ENCODE results near the gene COL12A1.

COL12A1 gene

GRCh38 chr6:75205776-75206575 lies at the start of gene COL12A1:
COL12A1 (minus strand) TSS chr6:75206053; CDS start chr6:75202792, 3,261 bp downstream.
- DNase-seq = peak; percentile 24

- DNase-seq = no peak
These were observed 44.7 kb upstream of the COL12A1 start for GRCh38 chr6:75250552-75250951.

GRCh38 chr6:75249837-75250236 lies 44.0 kb upstream of the COL12A1 start:
- DNase-seq = no peak

DNA sequence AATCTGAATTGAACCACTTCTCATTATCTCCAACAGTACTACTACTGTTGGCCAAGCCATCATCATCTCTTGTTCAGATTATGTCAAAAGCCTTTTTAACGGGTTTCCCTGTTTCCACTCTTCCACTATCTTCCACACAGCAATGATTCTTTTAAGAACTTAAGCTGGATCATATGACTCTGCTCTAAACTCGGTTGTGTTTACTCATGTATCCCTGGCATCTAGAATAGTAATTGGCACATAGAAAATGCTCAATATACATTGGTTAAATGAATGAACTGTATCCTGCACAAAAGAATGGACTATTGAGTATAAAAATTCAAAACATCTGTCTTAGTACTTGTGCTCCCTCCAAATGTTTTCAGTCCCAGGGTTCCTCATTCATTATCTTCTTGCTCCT lies 40.5 kb upstream of the COL12A1 start:
- no peak for DNase-seq

GRCh38 chr6:75244063-75244584 lies 38.3 kb upstream of the COL12A1 start:
- peak; percentile 28 for DNase-seq

DNA sequence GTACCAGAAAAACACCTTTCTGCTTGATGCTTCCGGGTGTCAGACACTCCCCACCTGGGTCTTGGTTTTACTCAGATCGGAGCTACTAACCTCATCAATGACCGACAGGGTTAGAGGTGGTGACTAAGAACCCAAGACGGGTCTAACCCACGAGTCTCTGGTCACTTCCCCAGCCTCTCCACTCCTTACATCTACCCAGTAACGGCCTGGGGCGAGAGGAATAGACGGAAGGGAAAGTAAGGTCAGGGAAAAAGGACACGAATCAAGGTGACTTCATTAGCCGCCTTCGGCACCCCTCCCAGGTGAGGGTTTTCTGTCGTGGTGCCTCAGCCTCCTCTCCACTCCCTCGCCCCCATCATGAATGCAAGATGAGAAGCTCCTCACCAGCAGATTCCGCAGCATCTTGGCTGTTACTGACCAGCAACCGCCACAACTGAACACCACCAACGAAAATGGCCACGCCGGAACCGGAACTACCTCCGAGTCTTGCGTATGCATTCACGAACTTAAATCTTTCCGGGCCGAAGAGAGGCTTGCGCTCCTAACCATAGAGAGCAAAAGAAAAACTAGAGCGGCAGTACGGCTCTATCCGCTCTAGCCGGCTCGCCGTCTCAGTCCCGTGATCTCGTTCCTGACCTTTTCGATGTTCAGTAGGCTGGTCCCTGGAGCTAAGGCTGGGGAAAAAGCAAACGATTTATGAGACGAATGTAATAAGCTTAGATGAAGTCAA lies 37.6 kb upstream of the COL12A1 start, which contains the start of gene COX7A2:
COX7A2 (minus strand) TSS at position 469 of the 730 bp plus-strand sequence; CDS start at position 402, 67 bp downstream.
- DNase-seq = peak; percentile 99

DNA sequence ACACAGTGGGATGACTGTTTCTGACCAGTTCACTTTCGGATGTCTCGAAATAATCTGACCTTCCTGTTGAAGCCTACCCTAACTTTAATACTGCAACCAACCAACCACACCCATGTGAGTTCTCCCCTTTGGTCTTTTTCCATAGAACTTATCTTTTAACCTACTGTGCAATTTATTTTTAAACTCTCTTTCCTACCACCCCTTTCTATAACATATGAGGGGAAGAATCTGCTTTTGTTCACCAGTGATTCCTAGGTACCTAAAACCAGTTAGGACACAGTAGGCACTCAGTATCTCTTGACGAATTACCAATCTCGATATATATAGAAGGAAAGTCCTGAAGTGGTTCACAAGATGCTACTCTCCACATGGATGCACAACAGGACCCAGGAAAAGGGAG lies 30.8 kb upstream of the COL12A1 start:
- DNase-seq = no peak

- DNase-seq = no peak
These were observed 29.4 kb upstream of the COL12A1 start for GRCh38 chr6:75235271-75235670.

DNA sequence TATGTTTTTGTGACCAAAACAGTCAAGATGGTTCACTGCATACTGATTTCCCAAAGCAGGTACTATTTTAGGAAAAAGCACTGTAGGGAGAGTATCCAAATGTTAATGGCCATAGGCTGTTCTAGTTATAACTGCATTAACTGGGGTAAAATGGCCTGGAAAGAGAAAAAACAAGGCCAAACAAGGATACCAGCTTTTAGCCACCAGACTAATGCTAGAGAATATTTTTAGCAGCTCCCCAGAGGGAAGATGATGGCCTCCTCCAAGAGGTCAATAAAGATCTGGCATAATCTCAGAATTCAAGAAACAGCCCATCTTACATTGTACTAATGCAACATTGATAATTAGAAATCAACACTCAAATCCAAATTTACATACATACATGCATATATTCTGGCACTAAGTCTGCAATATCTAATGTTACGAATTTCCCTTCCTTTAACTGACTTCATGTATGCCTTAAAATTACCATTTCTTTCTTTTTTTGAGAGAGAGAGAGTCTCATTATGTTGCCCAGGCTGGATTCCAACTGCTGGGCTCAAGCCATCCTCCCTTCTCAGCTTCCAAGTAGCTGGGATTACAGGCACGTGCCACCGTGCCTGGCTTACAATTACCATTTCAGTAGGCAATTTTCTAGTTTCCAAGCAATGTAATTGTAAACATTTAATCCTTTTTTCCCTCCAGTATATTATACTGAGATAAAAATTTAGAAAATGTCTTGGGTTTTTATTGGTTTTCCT lies 28.4 kb upstream of the COL12A1 start:
- DNase-seq = no peak

GRCh38 chr6:75233092-75233615 lies 27.3 kb upstream of the COL12A1 start:
- DNase-seq = no peak

- DNase-seq = peak; percentile 56
These were observed 24.9 kb upstream of the COL12A1 start for GRCh38 chr6:75230484-75231325.

GRCh38 chr6:75224303-75224926 lies 18.6 kb upstream of the COL12A1 start:
- DNase-seq = no peak

DNA sequence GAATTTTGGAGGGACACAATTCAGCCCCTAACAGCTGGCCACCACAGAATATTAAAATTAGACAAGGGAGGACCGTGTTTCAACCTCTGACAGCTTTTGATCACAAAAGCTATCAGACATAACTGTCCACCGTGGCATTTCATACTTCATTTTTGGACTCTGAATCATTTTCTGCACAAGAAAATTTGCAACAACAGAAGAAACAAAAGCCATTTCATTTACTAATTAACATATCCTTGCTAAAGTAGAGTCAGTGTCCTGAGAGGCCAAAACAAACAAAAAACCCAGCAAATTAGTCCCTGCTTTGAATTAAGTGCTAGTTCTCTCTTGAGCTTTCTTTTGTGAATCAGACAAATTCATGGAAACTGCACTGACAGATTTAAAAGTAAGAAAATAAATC lies 17.6 kb upstream of the COL12A1 start:
- no peak for DNase-seq

DNA sequence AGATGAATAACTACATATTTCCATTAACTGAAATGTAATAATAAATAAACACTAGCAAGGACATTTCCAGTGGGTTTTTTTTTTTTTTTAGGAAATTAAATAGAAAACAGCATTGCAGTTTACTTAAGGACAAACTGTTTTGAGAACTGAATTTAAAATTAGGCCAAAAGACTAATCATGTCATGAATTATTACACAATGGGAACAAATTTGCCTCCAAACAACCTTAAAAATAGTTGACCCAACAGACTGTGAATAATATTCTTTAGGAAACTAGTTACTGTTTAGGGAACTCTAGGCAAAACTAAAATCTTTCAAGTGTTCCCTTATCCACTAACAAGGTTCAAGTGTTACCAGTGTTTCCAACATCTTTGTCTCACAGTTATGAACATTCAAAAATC lies 16.4 kb upstream of the COL12A1 start:
- DNase-seq = no peak

DNA sequence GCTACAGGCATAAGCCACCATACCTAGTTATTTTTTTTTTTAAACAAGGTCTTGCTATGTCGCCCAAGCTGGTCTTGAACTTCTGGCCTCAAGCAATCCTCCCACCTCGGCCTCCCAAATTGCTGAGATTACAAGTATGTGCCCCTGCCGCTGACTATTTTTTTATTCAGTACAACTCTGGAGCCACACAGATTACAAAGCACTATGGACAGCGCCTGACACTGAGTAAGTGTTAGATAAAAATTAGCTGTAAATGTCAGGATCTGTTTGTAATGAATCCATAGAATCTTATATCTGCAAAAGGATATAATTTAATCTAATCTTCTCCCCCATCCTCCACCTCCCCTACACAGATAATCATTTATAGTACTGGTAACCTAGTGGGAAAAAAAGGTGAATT lies 15.3 kb upstream of the COL12A1 start:
- DNase-seq = no peak

GRCh38 chr6:75220357-75220756 lies 14.5 kb upstream of the COL12A1 start:
- no peak for DNase-seq

DNA sequence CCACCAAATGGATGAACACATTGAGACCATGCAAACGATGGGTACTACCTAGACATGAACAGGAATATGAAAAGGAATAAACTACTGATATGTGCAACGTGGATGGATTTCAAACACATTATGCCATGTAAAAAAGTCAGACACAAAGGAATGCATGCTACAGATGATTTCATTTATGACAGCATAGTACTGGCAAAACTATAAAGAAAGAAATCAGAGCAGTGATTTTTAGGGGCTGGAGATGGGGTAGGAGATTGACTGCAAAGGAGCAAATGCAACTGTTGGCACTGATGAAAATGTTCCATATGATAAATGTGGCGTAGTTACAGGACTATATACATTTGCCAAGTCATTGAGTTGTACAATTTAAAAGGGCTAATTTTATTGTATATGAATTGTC lies 13.4 kb upstream of the COL12A1 start:
- no peak for DNase-seq

GRCh38 chr6:75217193-75217592 lies 11.3 kb upstream of the COL12A1 start:
- DNase-seq = no peak

GRCh38 chr6:75215291-75215690 lies 9.4 kb upstream of the COL12A1 start:
- DNase-seq = no peak

DNA sequence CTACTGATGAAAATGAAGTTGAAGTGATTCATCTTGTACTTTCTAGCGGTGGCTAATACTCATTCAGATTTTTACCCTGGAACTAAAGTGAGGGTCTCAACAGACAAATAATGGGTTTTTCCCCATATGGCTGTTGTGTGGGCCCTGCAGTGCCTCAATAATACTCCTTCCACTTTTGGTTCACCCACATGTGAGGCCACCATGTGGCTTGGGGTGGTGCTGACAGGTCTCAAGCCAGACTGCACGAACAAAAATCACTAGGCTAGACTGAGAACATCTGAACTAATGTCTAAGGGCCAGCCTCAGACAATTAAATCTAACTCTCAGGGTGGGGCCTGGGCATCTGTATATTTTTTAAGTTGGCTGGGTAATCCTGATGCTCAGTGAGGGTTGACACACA lies 7.9 kb upstream of the COL12A1 start:
- no peak for DNase-seq

GRCh38 chr6:75213112-75213511 lies 7.3 kb upstream of the COL12A1 start:
- DNase-seq = no peak

Measured in hematopoietic multipotent progenitor cell treated with erythropoietin and hydrocortisone succinate and interleukin-3 and kit ligand, for 4 days (in vitro differentiated cells).